IMR-90 (cell line): ENCODE data around the gene CD320. TPM values are rescaled to one million over a fixed set of nuclear protein-coding genes. Genes with fewer than 3 reads are reported as not detected.

Experiments used
- ATAC-seq: fragments of 200-7000 bp; cut with Tn5 transposase; 2 replicates; pipeline ENCODE4 v1.9.1; 2020; ENCODE audit warnings: low read depth, mild to moderate bottlenecking, moderate library complexity
- BruUV-seq: library from RNA; stranded (reverse); fragments of 400-500 nt; replicated peaks from 2 replicates; lab custom pipeline; 2021; lab: Mats Ljungman, UMichigan
- CTCF ChIA-PET: fragments of 300-600 bp; formaldehyde crosslinking; extraction: SDS; loops from one replicate; lab custom pipeline; 2021; ENCODE audit warnings: antibody characterized with exemption; lab: Yijun Ruan, JAX
- POLR2A ChIA-PET: fragments of 300-600 bp; sonication (Branson Sonifier 250); formaldehyde crosslinking; loops from one replicate; lab custom pipeline; 2022; ENCODE audit warnings: antibody characterized with exemption; ENCODE audit not compliant: unreplicated experiment; lab: Charles Lee
- DNase-seq: peaks from one replicate; pipeline ENCODE4 v3.0.0; 2013
- H2AFZ ChIP-seq: replicated peaks from 2 replicates; pipeline ENCODE3; 2013; ENCODE audit warnings: low read length, mild to moderate bottlenecking; ENCODE audit not compliant: poor library complexity
- H2AK5ac ChIP-seq: 2 replicates; pipeline ENCODE4 v1.6.1; 2013; ENCODE audit warnings: low read depth, low read length, inconsistent platforms
- H2AK9ac ChIP-seq: replicated peaks from 2 replicates; pipeline ENCODE3; 2013; ENCODE audit warnings: mild to moderate bottlenecking, low read depth, low read length, moderate library complexity; ENCODE audit not compliant: poor library complexity
- H2BK120ac ChIP-seq: 2 replicates; pipeline ENCODE4 v1.6.1; 2013; ENCODE audit warnings: low read depth, low read length, inconsistent platforms
- H2BK15ac ChIP-seq: 3 replicates; pipeline ENCODE4 v1.6.1; 2013; ENCODE audit warnings: low read depth, low read length, inconsistent platforms
- H2BK20ac ChIP-seq: 2 replicates; pipeline ENCODE4 v1.6.1; 2013; ENCODE audit warnings: low read depth, mild to moderate bottlenecking, inconsistent platforms, low read length, moderate library complexity
- H2BK5ac ChIP-seq: 2 replicates; pipeline ENCODE4 v1.6.1; 2013; ENCODE audit warnings: mild to moderate bottlenecking, low read depth, low read length, inconsistent platforms; ENCODE audit not compliant: poor library complexity, severe bottlenecking
- H3K14ac ChIP-seq: replicated peaks from 2 replicates; pipeline ENCODE4 v1.6.1; 2013; ENCODE audit warnings: low read depth, low read length, inconsistent platforms
- H3K18ac ChIP-seq: 2 replicates; pipeline ENCODE4 v1.6.1; 2013; ENCODE audit warnings: low read depth, low read length, control low read depth
- H3K23ac ChIP-seq: 2 replicates; pipeline ENCODE4 v1.6.1; 2013; ENCODE audit warnings: low read depth, low read length, inconsistent platforms
- H3K27ac ChIP-seq: 2 replicates; pipeline ENCODE4 v1.5.1; 2013; ENCODE audit warnings: mild to moderate bottlenecking, control low read depth, low read length; ENCODE audit not compliant: insufficient read depth
- H3K27me3 ChIP-seq: 2 replicates; pipeline ENCODE4 v1.6.1; 2013; ENCODE audit warnings: low read length; ENCODE audit not compliant: control insufficient read depth, insufficient read depth
- H3K36me3 ChIP-seq: 2 replicates; pipeline ENCODE4 v1.6.1; 2013; ENCODE audit warnings: low read length, mixed read lengths; ENCODE audit not compliant: control insufficient read depth, insufficient read depth
- H3K4ac ChIP-seq: 2 replicates; pipeline ENCODE4 v1.6.1; 2013; ENCODE audit warnings: low read depth, low read length, inconsistent platforms
- H3K4me1 ChIP-seq: 2 replicates; pipeline ENCODE4 v1.6.1; 2013; ENCODE audit warnings: low read length, mixed read lengths; ENCODE audit not compliant: control insufficient read depth, insufficient read depth
- H3K4me2 ChIP-seq: 2 replicates; pipeline ENCODE4 v1.6.1; 2013; ENCODE audit warnings: low read depth, mild to moderate bottlenecking, control low read depth, low read length, moderate library complexity
- H3K4me3 ChIP-seq: 2 replicates; pipeline ENCODE4 v1.5.1; 2013; ENCODE audit warnings: low read depth, mild to moderate bottlenecking, control low read depth, low read length, moderate library complexity; ENCODE audit not compliant: insufficient read depth
- H3K56ac ChIP-seq: 2 replicates; pipeline ENCODE4 v1.6.1; 2013; ENCODE audit warnings: low read length, inconsistent platforms; ENCODE audit not compliant: insufficient read depth; ENCODE audit errors: extremely low read depth
- H3K79me1 ChIP-seq, 2 experiments: 2 replicates each; pipeline ENCODE4 v1.6.1; 2013; ENCODE audit warnings: low read length in 2 of 2, inconsistent platforms in 1 of 2, low read depth in 1 of 2
- H3K9ac ChIP-seq: 2 replicates; pipeline ENCODE4 v1.6.1; 2013; ENCODE audit warnings: low read depth, low read length, control low read depth
- H3K9me1 ChIP-seq: 2 replicates; pipeline ENCODE4 v1.6.1; 2013; ENCODE audit warnings: low read length, inconsistent platforms; ENCODE audit not compliant: insufficient read depth
- H3K9me3 ChIP-seq: 2 replicates; pipeline ENCODE4 v1.6.1; 2013; ENCODE audit warnings: low read length; ENCODE audit not compliant: control insufficient read depth, insufficient read depth
- H4K20me1 ChIP-seq: 2 replicates; pipeline ENCODE4 v1.6.1; 2013; ENCODE audit warnings: low read length, inconsistent platforms; ENCODE audit not compliant: insufficient read depth
- H4K5ac ChIP-seq: 2 replicates; pipeline ENCODE4 v1.6.1; 2013; ENCODE audit warnings: mild to moderate bottlenecking, low read depth, low read length, control low read depth
- H4K8ac ChIP-seq, 2 experiments: 2 replicates each; pipeline ENCODE4 v1.6.1; 2013; ENCODE audit warnings: low read depth in 2 of 2, low read length in 2 of 2, control low read depth in 1 of 2, inconsistent platforms in 1 of 2
- H4K91ac ChIP-seq: 2 replicates; pipeline ENCODE4 v1.6.1; 2013; ENCODE audit warnings: low read depth, low read length, inconsistent platforms; ENCODE audit not compliant: insufficient read depth
- FOS ChIP-seq: fragments of 150-350 bp; IDR thresholded peaks from 2 replicates; pipeline ENCODE4 v1.6.1; 2016; ENCODE audit warnings: low read depth, low read length
- WGBS, 2 experiments: methylation state at CpG; one replicate each; pipeline versions ENCODE4 v1.1.5 to v1.1.7; 2013; ENCODE audit warnings: missing lambda C conversion rate in 2 of 2; ENCODE audit not compliant: insufficient read length in 1 of 2; ENCODE audit errors: extremely low coverage in 2 of 2; 5-methylcytosine and 5-hydroxymethylcytosine counted together
- dilution Hi-C: fragments of 300-500 bp; cut with HindIII; formaldehyde crosslinking; loops from one replicate; pipeline ENCODE4 v1.14.3; 2018; ENCODE audit warnings: low sequenced_read_pairs; ENCODE audit not compliant: unreplicated experiment
- in situ Hi-C: fragments of 300-500 bp; cut with MboI; formaldehyde crosslinking; loops from 3 replicates; pipeline ENCODE4 v1.14.3; 2019; ENCODE audit warnings: low sequenced_read_pairs, inconsistent platforms, mixed read lengths
- intact Hi-C: fragments of 100-400 bp; cut with micrococcal nuclease; formaldehyde crosslinking; loops from 2 replicates; pipeline ENCODE4 v1.10.0; 2022
- polyA plus RNA-seq, 3 experiments: library from polyadenylated mRNA; depleted of rRNA; stranded (reverse); fragments of >200 nt; gene quantifications; 2 replicates each; pipeline ENCODE4 v1.2.3, GENCODE V29; 2012; ENCODE audit warnings: low replicate concordance in 1 of 3
- total RNA-seq: library from RNA; depleted of rRNA; stranded (reverse); fragments of >200 nt; gene quantifications from 2 replicates; pipeline ENCODE4 v1.2.3, GENCODE V29; 2012

Gene CD320
- total and polyA plus RNA-seq, 2 of the 4 experiments (the other 2 are of a cell fraction): 13.3 to 78.5 TPM

- Histone ChIP-seq H2BK20ac (no peak overlapping the region), H2BK5ac (no peak overlapping the region), H2AK5ac (no peak overlapping the region), H3K23ac (no peak overlapping the region), H4K5ac (no peak overlapping the region), H3K4me1 (peaks cover 3% of the 10 kb centered on the region; the same call in 1 of the 2 replicates), H3K9ac (no peak overlapping the region), H3K27ac (no peak overlapping the region), H3K4me3 (no peak overlapping the region), H3K4ac (no peak overlapping the region), H3K27me3 (no peaks in the 10 kb centered on the region), H2BK120ac (no peak overlapping the region), H4K8ac (no peak overlapping the region), H2AFZ (no peak overlapping the region), H3K56ac (no peak overlapping the region), H3K9me1 (no peaks in the 10 kb centered on the region), H3K18ac (no peak overlapping the region), H3K4me2 (no peak overlapping the region), H2AK9ac (no peak overlapping the region), H3K9me3 (no peaks in the 10 kb centered on the region), H3K79me1 (no peaks in the 10 kb centered on the region), H2BK15ac (no peak overlapping the region), H4K20me1 (no peaks in the 10 kb centered on the region), H4K91ac (no peak overlapping the region), H3K36me3 (peaks cover 6% of the 10 kb centered on the region; the same call in 1 of the 2 replicates), H3K14ac (no peak overlapping the region)
- BruUV-seq: no TSS peak
- WGBS, 2 experiments: no CpG with 5 or more reads among the region's 11 CpGs
- ChIA-PET CTCF (interaction anchor here (1.0 to 1.1 kb wide), 2 partner anchors 10 to 310 kb away, joined by 3 to 5 read pairs; no protein-coding TSS in a partner anchor), POLR2A (no interaction called here)
- dilution Hi-C loops: no loop called here
- in situ Hi-C loops: loop anchor here (5.0 to 10.0 kb wide), 3 partner anchors 97 to 312 kb away; partner anchors contain the start of gene TIMM44
- intact Hi-C loops: loop anchor here (10.0 kb wide), 1 partner anchor 250 kb away; the partner anchor contains the start of gene ELAVL1
- TF ChIP-seq FOS: no peak
- DNase-seq: no peak
- ATAC-seq: no peak
Measured at GRCh38 chr19:8254286-8255001, 53.7 kb downstream of the CD320 start.
